Karpas-422 (cell line): ENCODE measurements around the gene TPO. TPM values are rescaled to one million over a fixed set of nuclear protein-coding genes. Genes with fewer than 3 reads are reported as not detected.
"Not testable (repeated sequence)": the region's sequence is repeated elsewhere in the genome, so short reads cannot be mapped to it uniquely, and the experiment has no call there.

ENCODE experiments used
- DNase-seq: peaks from one replicate; pipeline ENCODE4 v3.0.0-alpha.2; 2015
- H2AFZ ChIP-seq: fragments of 200-600 bp; sonication (generic); 2 replicates; pipeline ENCODE4 v1.6.1; 2014; ENCODE audit warnings: antibody characterized with exemption, low read length, mixed read lengths
- H3K27ac ChIP-seq: fragments of 200-600 bp; sonication (generic); 2 replicates; pipeline ENCODE4 v1.5.1; 2014; ENCODE audit warnings: mild to moderate bottlenecking, low read length, moderate library complexity
- H3K27me3 ChIP-seq: fragments of 200-600 bp; sonication (generic); 2 replicates; pipeline ENCODE4 v1.6.1; 2014; ENCODE audit warnings: low read length, mixed read lengths
- H3K36me3 ChIP-seq: fragments of 200-600 bp; sonication (generic); 2 replicates; pipeline ENCODE4 v1.6.1; 2014; ENCODE audit warnings: low read length, mixed read lengths; ENCODE audit not compliant: insufficient read depth
- H3K4me1 ChIP-seq: fragments of 200-600 bp; sonication (generic); 2 replicates; pipeline ENCODE4 v1.6.1; 2014; ENCODE audit warnings: mild to moderate bottlenecking, low read length, mixed read lengths
- H3K4me2 ChIP-seq: fragments of 200-600 bp; sonication (generic); 2 replicates; pipeline ENCODE4 v1.6.1; 2014; ENCODE audit warnings: low read length, low read depth, mild to moderate bottlenecking; ENCODE audit not compliant: poor library complexity, severe bottlenecking
- H3K4me3 ChIP-seq: fragments of 200-600 bp; sonication (generic); 2 replicates; pipeline ENCODE4 v1.5.1; 2014; ENCODE audit warnings: mild to moderate bottlenecking, antibody characterized with exemption, low read length, mixed read lengths
- H3K79me2 ChIP-seq: fragments of 200-600 bp; sonication (generic); 2 replicates; pipeline ENCODE4 v1.6.1; 2014; ENCODE audit warnings: mild to moderate bottlenecking, low read length, mixed read lengths
- H3K9ac ChIP-seq: fragments of 200-600 bp; sonication (generic); 2 replicates; pipeline ENCODE4 v1.6.0; 2014; ENCODE audit warnings: low read length
- H3K9me2 ChIP-seq: fragments of 200-600 bp; sonication (generic), shearing (Covaris generic); replicated peaks from 2 replicates; pipeline ENCODE4 v1.6.0; 2014; ENCODE audit warnings: mild to moderate bottlenecking, low read length, moderate library complexity; ENCODE audit not compliant: insufficient read depth
- H3K9me3 ChIP-seq: fragments of 300-700, 200-600 bp; sonication (generic); 2 replicates; pipeline ENCODE4 v1.6.1; 2014; ENCODE audit warnings: low read length, mixed read lengths
- H4K20me1 ChIP-seq: fragments of 200-600 bp; sonication (generic); 2 replicates; pipeline ENCODE4 v1.6.1; 2014; ENCODE audit warnings: mild to moderate bottlenecking, antibody characterized with exemption, low read length, low read depth; ENCODE audit not compliant: insufficient read depth
- total RNA-seq: library from RNA; depleted of rRNA; stranded (reverse); fragments of >200 nt; shearing (Covaris generic); gene quantifications from 2 replicates; pipeline ENCODE4 v1.2.3, GENCODE V29; 2014; ENCODE audit warnings: low replicate concordance

The TPO gene
- total RNA-seq, 1 experiment from 2014 or later = not detected

DNA sequence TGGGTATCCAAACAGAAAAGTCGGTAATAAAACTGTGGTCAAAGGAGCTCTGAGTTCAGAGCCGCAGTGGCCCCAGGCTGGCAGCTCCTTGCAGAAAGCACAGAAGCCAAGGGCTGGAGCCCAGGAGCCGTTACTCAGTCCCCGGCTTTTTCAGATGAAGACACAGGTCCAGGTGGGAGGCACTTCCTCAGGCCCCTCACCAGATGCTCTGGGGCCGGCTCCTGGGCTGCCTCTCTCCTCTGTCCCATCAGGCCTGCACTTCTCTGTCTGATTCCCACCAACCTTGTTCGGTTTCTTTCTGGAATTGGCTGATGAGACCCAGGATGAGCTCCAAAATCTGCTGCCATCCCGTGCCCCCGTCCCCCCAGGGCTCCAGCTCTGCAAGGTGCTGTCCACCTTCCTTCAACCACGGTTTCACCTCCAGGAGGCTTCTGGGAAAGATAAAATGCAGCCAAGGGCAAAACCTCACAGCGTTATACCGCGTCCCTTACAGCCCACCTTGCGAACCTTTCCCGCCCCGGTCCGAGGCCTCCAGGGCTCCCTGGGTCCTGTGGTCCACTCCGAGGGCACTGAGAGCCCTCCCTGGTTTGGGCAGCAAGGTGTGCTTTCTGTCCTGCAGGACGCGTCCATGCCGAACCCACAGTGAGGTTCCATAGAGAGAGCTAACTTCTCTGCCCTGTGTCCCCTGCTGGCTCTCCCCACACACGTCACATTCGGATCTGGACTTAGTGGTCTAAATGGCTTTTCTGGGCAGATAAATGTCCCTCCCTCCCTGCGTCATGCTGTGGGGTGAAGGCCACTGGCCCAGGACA lies 102.9 kb downstream of the TPO start:
- H3K4me1 ChIP-seq = no peaks in the 10 kb centered on the region
- H3K36me3 ChIP-seq = no peaks in the 10 kb centered on the region
- no peak overlapping the region for H3K4me2 ChIP-seq
- H2AFZ ChIP-seq = no peak overlapping the region
- no peaks in the 10 kb centered on the region for H3K9me2 ChIP-seq
- H3K79me2 ChIP-seq = no peaks in the 10 kb centered on the region
- H4K20me1 ChIP-seq = no peaks in the 10 kb centered on the region
- no peak overlapping the region for H3K4me3 ChIP-seq
- H3K9ac ChIP-seq = no peak overlapping the region
- no peaks in the 10 kb centered on the region for H3K27me3 ChIP-seq
- H3K27ac ChIP-seq = no peak overlapping the region
- no peaks in the 10 kb centered on the region for H3K9me3 ChIP-seq
- DNase-seq = no peak

DNA sequence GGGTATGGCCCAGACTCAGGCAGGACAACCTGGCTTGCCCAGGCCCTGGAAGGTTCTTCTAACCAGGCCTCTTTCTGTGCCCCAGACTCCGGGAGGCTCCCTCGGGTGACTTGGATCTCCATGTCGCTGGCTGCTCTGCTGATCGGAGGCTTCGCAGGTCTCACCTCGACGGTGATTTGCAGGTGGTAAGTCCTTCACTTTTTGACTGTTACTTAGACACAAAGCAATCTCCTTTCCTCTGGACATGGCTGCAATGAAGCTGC lies 103.5 kb downstream of the TPO start:
- no peak overlapping the region for H3K4me3 ChIP-seq
- H3K4me1 ChIP-seq = no peaks in the 10 kb centered on the region
- no peak overlapping the region for H2AFZ ChIP-seq
- H3K9ac ChIP-seq = no peak overlapping the region
- no peaks in the 10 kb centered on the region for H3K79me2 ChIP-seq
- no peak overlapping the region for H3K27ac ChIP-seq
- no peaks in the 10 kb centered on the region for H3K36me3 ChIP-seq
- no peaks in the 10 kb centered on the region for H3K27me3 ChIP-seq
- H4K20me1 ChIP-seq = no peaks in the 10 kb centered on the region
- no peak for DNase-seq
- H3K4me2 ChIP-seq = no peak overlapping the region
- no peaks in the 10 kb centered on the region for H3K9me3 ChIP-seq
- H3K9me2 ChIP-seq = no peaks in the 10 kb centered on the region

DNA sequence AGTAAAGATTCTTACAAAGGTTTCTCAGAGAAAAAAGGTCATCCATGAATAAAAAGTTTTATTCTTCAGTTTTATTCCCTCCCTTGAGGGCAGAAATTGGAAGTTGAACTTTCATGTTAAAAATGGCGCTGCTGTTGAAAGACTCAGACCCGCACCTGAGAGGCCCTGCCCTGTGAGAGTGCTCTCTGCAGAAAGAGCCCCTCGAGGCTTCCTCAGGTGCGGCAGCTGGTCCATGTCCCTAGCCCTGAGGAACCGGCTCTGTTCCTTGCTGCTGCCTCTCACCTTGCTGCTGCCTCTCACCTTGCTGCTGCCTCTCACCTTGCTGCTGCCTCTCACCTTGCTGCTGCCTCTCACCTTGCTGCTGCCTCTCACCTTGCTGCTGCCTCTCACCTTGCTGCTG lies 104.0 kb downstream of the TPO start:
- DNase-seq, H2AFZ ChIP-seq, H3K36me3 ChIP-seq, H3K4me1 ChIP-seq, H3K27me3 ChIP-seq, H3K9me2 ChIP-seq, H3K79me2 ChIP-seq, H3K9me3 ChIP-seq, H3K27ac ChIP-seq, H4K20me1 ChIP-seq, H3K4me2 ChIP-seq, H3K4me3 ChIP-seq, H3K9ac ChIP-seq: not testable (repeated sequence)

DNA sequence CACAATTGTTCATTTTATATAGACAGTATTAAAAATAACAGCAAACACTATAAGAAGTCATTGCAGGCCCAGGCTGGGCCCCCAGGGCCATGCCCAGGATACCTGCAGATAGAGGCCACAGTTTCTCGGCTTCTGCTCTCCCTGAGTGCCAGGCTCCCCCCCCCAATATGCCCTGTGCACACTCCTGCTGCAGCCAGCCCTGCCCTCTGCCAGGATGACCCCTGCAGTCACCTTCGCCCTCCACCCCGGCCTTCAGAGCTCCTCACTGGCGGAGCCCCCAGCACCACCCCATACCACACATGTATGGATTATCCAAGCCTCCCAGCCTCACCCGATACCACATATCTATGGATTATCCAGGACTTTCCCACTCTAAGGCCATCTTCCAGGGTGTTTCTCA lies 104.5 kb downstream of the TPO start:
- Histone ChIP-seq H3K4me2 (no peak overlapping the region), H3K4me1 (no peaks in the 10 kb centered on the region), H3K9ac (no peak overlapping the region), H3K9me3 (no peaks in the 10 kb centered on the region), H4K20me1 (no peaks in the 10 kb centered on the region), H2AFZ (no peak overlapping the region), H3K4me3 (no peak overlapping the region), H3K27ac (no peak overlapping the region), H3K27me3 (no peaks in the 10 kb centered on the region), H3K79me2 (no peaks in the 10 kb centered on the region), H3K9me2 (no peaks in the 10 kb centered on the region), H3K36me3 (no peaks in the 10 kb centered on the region)
- no peak for DNase-seq

DNA sequence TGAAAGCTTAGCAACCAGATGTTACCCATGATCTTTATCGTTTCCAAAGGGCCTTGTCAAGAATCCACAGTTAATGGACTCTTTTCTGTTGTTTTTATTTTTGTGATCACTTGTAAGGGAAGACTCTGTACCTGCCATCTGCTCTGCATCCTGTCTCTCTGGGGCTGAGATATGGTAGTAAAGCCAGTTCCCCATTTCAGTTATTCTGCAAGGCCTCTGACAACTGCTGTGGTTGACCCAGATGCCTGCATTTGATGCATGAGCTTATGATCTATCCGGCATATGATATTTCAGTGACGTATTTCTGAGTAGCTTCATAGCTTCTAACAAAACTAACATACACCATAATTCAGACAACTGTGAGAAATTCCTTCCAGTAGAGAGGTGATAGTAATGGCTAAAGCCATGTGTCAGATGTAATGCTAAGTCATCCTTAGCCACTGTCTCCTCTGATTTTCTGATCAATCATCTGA lies 105.1 kb downstream of the TPO start:
- Histone ChIP-seq H3K27ac (no peak overlapping the region), H4K20me1 (no peaks in the 10 kb centered on the region), H3K79me2 (no peaks in the 10 kb centered on the region), H3K27me3 (no peaks in the 10 kb centered on the region), H3K9me2 (no peaks in the 10 kb centered on the region), H3K9ac (no peak overlapping the region), H3K36me3 (no peaks in the 10 kb centered on the region), H3K4me2 (no peak overlapping the region), H3K9me3 (no peaks in the 10 kb centered on the region), H2AFZ (no peak overlapping the region), H3K4me3 (no peak overlapping the region), H3K4me1 (no peaks in the 10 kb centered on the region)
- no peak for DNase-seq

DNA sequence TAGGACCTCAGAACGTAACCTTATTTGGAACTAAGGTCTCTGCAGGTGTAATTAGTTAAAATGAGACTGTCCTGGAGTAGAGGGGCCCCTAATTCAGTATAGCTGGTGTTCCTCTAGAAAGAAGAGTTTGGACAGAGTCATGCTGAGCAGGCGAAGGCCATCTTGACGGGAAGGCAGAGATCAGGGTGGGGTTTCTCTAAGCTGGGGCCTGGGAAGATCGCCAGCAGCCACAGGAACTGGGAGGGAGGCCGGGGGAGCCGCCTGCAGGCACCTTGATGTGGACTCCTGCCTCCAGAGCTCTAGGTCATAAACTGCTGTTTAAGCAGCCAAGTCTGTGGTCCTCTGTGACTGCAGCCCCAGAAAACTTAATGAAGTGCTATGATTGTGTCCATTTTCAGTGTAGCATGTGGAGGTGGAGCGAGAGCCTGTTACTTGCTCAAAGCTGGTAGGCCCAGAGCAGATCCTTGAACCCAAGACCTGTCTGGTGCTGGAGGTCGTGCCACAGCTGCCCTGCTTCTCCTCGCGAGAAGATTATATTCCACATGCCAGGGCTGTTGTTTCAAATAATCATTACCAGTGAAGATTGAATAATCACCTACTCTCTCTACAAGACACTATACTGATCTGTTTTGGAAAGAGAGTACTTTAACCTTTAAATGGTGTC lies 105.7 kb downstream of the TPO start:
- H3K27me3 ChIP-seq = no peaks in the 10 kb centered on the region
- no peaks in the 10 kb centered on the region for H3K36me3 ChIP-seq
- H2AFZ ChIP-seq = no peak overlapping the region
- H3K9me2 ChIP-seq = no peaks in the 10 kb centered on the region
- H3K4me3 ChIP-seq = no peak overlapping the region
- H3K4me1 ChIP-seq = no peaks in the 10 kb centered on the region
- no peak for DNase-seq
- H3K27ac ChIP-seq = no peak overlapping the region
- H3K9ac ChIP-seq = no peak overlapping the region
- H3K9me3 ChIP-seq = no peaks in the 10 kb centered on the region
- H3K4me2 ChIP-seq = no peak overlapping the region
- no peaks in the 10 kb centered on the region for H3K79me2 ChIP-seq
- no peaks in the 10 kb centered on the region for H4K20me1 ChIP-seq

DNA sequence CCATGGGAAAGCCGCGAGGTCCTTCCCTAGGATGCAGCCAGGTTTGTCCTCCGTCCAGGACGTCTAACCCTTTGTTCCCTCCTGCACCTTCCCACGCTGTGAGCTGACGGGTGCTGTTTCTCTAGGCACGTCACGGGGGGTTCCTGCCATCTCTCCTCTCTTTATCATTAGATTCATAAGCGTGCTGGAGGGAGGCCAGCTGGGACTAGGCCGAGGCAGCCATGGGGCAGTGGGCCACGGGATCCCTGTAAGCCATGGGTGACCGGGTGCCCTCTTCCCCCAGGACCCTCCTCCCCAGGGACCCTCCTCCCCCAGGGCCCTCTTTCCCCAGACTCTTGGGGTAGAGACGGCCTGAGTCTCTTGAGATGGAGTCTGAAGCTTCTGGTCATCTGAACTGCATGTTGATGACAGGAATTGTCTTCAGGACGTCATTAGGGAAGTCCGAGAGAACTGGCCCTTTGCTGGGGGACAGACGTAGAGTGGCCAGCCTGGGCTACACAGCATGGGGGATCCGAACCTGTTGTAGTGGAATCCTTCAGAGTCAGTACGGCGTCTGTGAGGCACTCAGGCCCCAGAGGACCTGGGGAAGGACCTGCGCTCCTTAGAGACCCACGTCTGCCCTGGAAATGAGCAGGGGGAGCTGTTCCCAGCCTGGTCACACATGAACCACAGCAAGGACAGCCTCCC lies 108.1 kb downstream of the TPO start:
- H4K20me1 ChIP-seq = no peaks in the 10 kb centered on the region
- no peaks in the 10 kb centered on the region for H3K4me1 ChIP-seq
- no peak for DNase-seq
- no peaks in the 10 kb centered on the region for H3K9me3 ChIP-seq
- no peaks in the 10 kb centered on the region for H3K9me2 ChIP-seq
- H3K27me3 ChIP-seq = no peaks in the 10 kb centered on the region
- no peak overlapping the region for H3K9ac ChIP-seq
- H3K36me3 ChIP-seq = no peaks in the 10 kb centered on the region
- H3K27ac ChIP-seq = no peak overlapping the region
- no peak overlapping the region for H2AFZ ChIP-seq
- no peak overlapping the region for H3K4me2 ChIP-seq
- H3K79me2 ChIP-seq = no peaks in the 10 kb centered on the region
- H3K4me3 ChIP-seq = no peak overlapping the region
